ENCODE data around the gene DCTPP1. TPM values are rescaled to one million over a fixed set of nuclear protein-coding genes. Genes with fewer than 3 reads are reported as not detected.
A peak's percentile ranks its signal among the peaks of the same experiment; 100 is the strongest.
"Not testable (repeated sequence)": the region's sequence is repeated elsewhere in the genome, so short reads cannot be mapped to it uniquely, and the experiment has no call there.

DCTPP1 gene
- total RNA-seq, 1 experiment from 2014 or later = 111 TPM

GRCh38 chr16:30397776-30398660 is 31.8 kb downstream of the DCTPP1 start:
- Histone ChIP-seq H3K36me3 (ENCODE audit: insufficient read depth, low read length, poor library complexity, severe bottlenecking) (peaks cover 10% of the 10 kb centered on the region), H3K27ac (ENCODE audit: low read depth, low read length, poor library complexity, severe bottlenecking) (no peak overlapping the region), H3K4me3 (ENCODE audit: low read depth, low read length, poor library complexity, severe bottlenecking) (no peak overlapping the region), H3K4me1 (ENCODE audit: insufficient read depth, low read length, poor library complexity, severe bottlenecking) (peaks cover 29% of the 10 kb centered on the region), H3K9me3 (ENCODE audit: low read depth, low read length, poor library complexity, severe bottlenecking) (no peaks in the 10 kb centered on the region), H3K27me3 (replicated peaks; ENCODE audit: insufficient read depth, low read depth, low read length, poor library complexity) (no peaks in the 10 kb centered on the region)
- TF ChIP-seq CTCF (conservative IDR thresholded peaks at IDR 0.05; ENCODE audit: low read depth, low read length) = no peak
- TF ChIP-seq EZH2 (IDR thresholded peaks at IDR 0.05; ENCODE audit: borderline replicate concordance, low read depth, low read length, poor library complexity, severe bottlenecking) = no peak
- CTCF ChIA-PET = interaction anchor here (0.5 kb wide), 1 partner anchor 17 kb away, joined by 3 read pairs; no protein-coding TSS in a partner anchor
- no peak for DNase-seq (ENCODE audit: low spot score)
- POLR2A ChIA-PET (ENCODE audit: low non-redundant PET) = no interaction called here
- no TSS peak for BruUV-seq (replicated peaks)
- intact Hi-C loops (cut with micrococcal nuclease; ENCODE audit: unreplicated experiment) = no loop called here

GRCh38 chr16:30397056-30397455 is 32.8 kb downstream of the DCTPP1 start:
- Histone ChIP-seq H3K4me1 (ENCODE audit: insufficient read depth, low read length, poor library complexity, severe bottlenecking) (peaks cover 29% of the 10 kb centered on the region), H3K4me3 (ENCODE audit: low read depth, low read length, poor library complexity, severe bottlenecking) (no peak overlapping the region), H3K36me3 (ENCODE audit: insufficient read depth, low read length, poor library complexity, severe bottlenecking) (peaks cover 10% of the 10 kb centered on the region), H3K9me3 (ENCODE audit: low read depth, low read length, poor library complexity, severe bottlenecking) (no peaks in the 10 kb centered on the region), H3K27ac (ENCODE audit: low read depth, low read length, poor library complexity, severe bottlenecking) (no peak overlapping the region), H3K27me3 (replicated peaks; ENCODE audit: insufficient read depth, low read depth, low read length, poor library complexity) (no peaks in the 10 kb centered on the region)
- intact Hi-C loops (cut with micrococcal nuclease; ENCODE audit: unreplicated experiment) = no loop called here
- TF ChIP-seq EZH2 (IDR thresholded peaks at IDR 0.05; ENCODE audit: borderline replicate concordance, low read depth, low read length, poor library complexity, severe bottlenecking) = no peak
- TF ChIP-seq CTCF (conservative IDR thresholded peaks at IDR 0.05; ENCODE audit: low read depth, low read length) = no peak
- ChIA-PET CTCF (interaction anchor here (2.3 kb wide), 1 partner anchor 12 kb away, joined by 9 read pairs; no protein-coding TSS in a partner anchor), POLR2A (ENCODE audit: low non-redundant PET) (no interaction called here)
- DNase-seq (ENCODE audit: low spot score) = no peak
- BruUV-seq (replicated peaks) = no TSS peak

GRCh38 chr16:30396627-30397026 is 33.2 kb downstream of the DCTPP1 start:
- peak overlapping the region; percentile 94 for H3K4me3 ChIP-seq (ENCODE audit: low read depth, low read length, poor library complexity, severe bottlenecking)
- CTCF ChIA-PET = interaction anchor here (2.3 kb wide), 1 partner anchor 13 kb away, joined by 9 read pairs; no protein-coding TSS in a partner anchor
- TSS peak; percentile 67 for BruUV-seq (replicated peaks)

More at GRCh38 chr16:30396627-30397026, 33.2 kb downstream of the DCTPP1 start:
- intact Hi-C loops (cut with micrococcal nuclease; ENCODE audit: unreplicated experiment); H3K27ac ChIP-seq (ENCODE audit: low read depth, low read length, poor library complexity, severe bottlenecking); H3K27me3 ChIP-seq (replicated peaks; ENCODE audit: insufficient read depth, low read depth, low read length, poor library complexity); POLR2A ChIA-PET (ENCODE audit: low non-redundant PET); H3K9me3 ChIP-seq (ENCODE audit: low read depth, low read length, poor library complexity, severe bottlenecking); DNase-seq (ENCODE audit: low spot score): not testable (repeated sequence)
- Histone ChIP-seq H3K36me3 (ENCODE audit: insufficient read depth, low read length, poor library complexity, severe bottlenecking) (peaks cover 10% of the 10 kb centered on the region), H3K4me1 (ENCODE audit: insufficient read depth, low read length, poor library complexity, severe bottlenecking) (peaks cover 29% of the 10 kb centered on the region)
